Activated T-helper 2 cell treated with anti-CD3 and anti-CD28 coated beads, Interferon-gamma antibody, Interleukin-2, Interleukin-4, amounts not matched to agents 10 μg/mL and 5 μg/mL and 100 μg/mL, durations not matched to agents 14 hours and 24 hours and 36 hours (primary cell): ENCODE measurements around the gene FAM210B. TPM values are rescaled to one million over a fixed set of nuclear protein-coding genes. Genes with fewer than 3 reads are reported as not detected.
"Not testable (repeated sequence)": the region's sequence is repeated elsewhere in the genome, so short reads cannot be mapped to it uniquely, and the experiment has no call there.

Source experiments
- DNase-seq: peaks from one replicate; pipeline ENCODE4 v3.0.0; 2021; ENCODE audit warnings: low spot score
- H3K27ac Mint-ChIP-seq: one replicate; pipeline ENCODE4 v1.8.0; 2021; ENCODE audit warnings: mixed read lengths
- H3K27me3 Mint-ChIP-seq: one replicate; pipeline ENCODE4 v1.8.0; 2021; ENCODE audit warnings: low read depth, mixed read lengths
- H3K36me3 Mint-ChIP-seq: one replicate; pipeline ENCODE4 v1.8.0; 2021; ENCODE audit warnings: low read depth, mixed read lengths
- H3K4me1 Mint-ChIP-seq: one replicate; pipeline ENCODE4 v1.8.0; 2021; ENCODE audit warnings: low read depth, mixed read lengths
- H3K4me3 Mint-ChIP-seq: one replicate; pipeline ENCODE4 v1.8.0; 2021; ENCODE audit warnings: low read depth, mild to moderate bottlenecking, moderate library complexity, mixed read lengths
- H3K9me3 Mint-ChIP-seq: one replicate; pipeline ENCODE4 v1.8.0; 2021; ENCODE audit warnings: mixed read lengths
- intact Hi-C: fragments of 100-400 bp; cut with micrococcal nuclease; formaldehyde crosslinking; loops from one replicate; pipeline ENCODE4 v1.15.1; 2023
- total RNA-seq: library from RNA; stranded (reverse); gene quantifications from 2 replicates; pipeline ENCODE4 v1.2.3, GENCODE V29; 2022

Gene FAM210B
- total RNA-seq, 1 donor from 2014 or later, result 9.2 TPM

DNA sequence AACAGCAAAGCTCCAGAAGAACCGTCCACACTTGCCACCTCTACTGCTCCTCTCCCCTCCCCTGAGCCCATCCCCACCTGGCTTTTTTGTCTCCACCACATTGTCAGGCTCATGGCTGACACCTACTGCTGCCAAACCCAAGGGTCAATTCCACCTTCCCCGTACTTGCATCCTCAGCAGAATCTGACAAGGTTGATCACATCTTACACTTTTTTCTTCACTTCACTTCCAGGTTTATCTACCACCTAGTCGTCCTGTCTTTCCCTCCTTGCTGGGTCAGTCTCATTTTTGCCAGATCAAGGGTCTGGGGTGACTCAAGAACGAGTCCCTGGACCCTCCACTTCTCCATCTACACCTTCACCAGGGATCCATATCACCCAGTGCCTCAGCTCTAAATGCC lies 30.1 kb downstream of the FAM210B start:
- peak overlapping the region; percentile 24 for H3K27ac Mint-ChIP-seq
- intact Hi-C loops, result no loop called here
- H3K9me3 Mint-ChIP-seq, result no peaks in the 10 kb centered on the region
- no peaks in the 10 kb centered on the region for H3K27me3 Mint-ChIP-seq
- H3K4me3 Mint-ChIP-seq, result no peak overlapping the region
- peaks cover 40% of the 10 kb centered on the region for H3K4me1 Mint-ChIP-seq
- DNase-seq, result no peak
- peaks cover 67% of the 10 kb centered on the region for H3K36me3 Mint-ChIP-seq

DNA sequence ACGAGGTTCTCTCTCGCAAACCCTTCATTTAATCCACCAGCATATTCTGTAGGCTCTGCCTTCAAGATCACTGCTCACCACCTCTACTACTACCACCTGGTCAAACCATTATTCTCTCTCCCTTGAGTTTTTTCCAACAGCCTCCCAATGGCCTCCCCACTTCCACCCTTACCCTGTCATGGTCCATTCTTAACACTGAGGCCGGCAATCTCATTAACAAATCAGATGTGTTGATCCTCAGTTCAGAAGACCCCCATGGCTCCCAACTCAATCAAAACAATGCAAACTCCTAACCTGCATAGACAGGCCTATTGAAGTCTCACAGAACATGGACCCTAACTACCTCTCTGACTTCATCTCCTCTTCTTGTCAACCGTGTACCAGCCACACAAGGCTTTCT lies 31.0 kb downstream of the FAM210B start:
- H3K36me3 Mint-ChIP-seq, result peaks cover 60% of the 10 kb centered on the region
- peak overlapping the region; percentile 38 for H3K27ac Mint-ChIP-seq

DNA sequence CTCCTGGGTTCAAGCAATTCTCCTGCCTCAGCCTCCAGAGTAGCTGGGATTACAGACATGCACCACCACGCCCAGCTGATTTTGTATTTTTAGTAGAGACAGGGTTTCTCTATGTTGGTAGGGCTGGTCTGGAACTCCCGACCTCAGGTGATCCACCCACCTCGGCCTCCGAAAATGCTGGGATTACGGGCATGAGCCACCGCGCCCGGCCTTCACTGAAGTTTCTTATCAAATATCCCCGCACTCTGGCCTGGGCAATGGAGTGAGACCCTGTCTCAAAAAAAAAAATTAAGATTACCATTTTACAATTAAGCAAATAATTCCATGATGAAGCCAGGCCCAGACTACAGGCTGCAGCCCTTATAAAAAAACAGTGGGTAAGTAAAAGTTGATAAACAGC lies 31.6 kb downstream of the FAM210B start:
- DNase-seq, intact Hi-C loops: not testable (repeated sequence)

More for the DNA sequence above, 31.0 kb downstream of the FAM210B start:
- peak overlapping the region; percentile 19 for H3K4me3 Mint-ChIP-seq
- H3K27me3 Mint-ChIP-seq, result no peaks in the 10 kb centered on the region
- no peak for DNase-seq
- H3K4me1 Mint-ChIP-seq, result peaks cover 41% of the 10 kb centered on the region
- intact Hi-C loops, result no loop called here
- no peaks in the 10 kb centered on the region for H3K9me3 Mint-ChIP-seq

DNA sequence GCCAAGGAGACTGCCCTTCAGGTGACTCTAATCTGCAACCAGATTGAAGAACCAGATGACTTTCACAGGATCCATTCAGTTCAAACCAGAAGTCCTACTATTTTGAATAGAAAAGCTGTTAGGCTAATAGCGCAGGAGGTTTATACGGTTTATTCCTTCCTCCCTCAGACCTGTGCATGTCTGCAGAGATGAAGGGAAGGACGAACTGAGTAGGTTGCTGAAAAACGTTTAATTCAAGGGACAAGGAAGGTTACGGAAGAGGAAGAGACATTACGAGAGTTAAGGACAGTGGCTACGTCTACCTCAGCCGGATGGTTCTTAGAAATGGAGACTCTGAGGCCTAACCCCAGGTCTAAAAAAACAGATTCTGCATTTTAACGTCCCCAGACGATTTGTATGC lies 32.3 kb downstream of the FAM210B start:
- no peaks in the 10 kb centered on the region for H3K27me3 Mint-ChIP-seq
- H3K9me3 Mint-ChIP-seq, result no peaks in the 10 kb centered on the region
- no peak overlapping the region for H3K27ac Mint-ChIP-seq
- peaks cover 42% of the 10 kb centered on the region for H3K4me1 Mint-ChIP-seq
- no peak overlapping the region for H3K4me3 Mint-ChIP-seq
- intact Hi-C loops, result no loop called here
- peaks cover 63% of the 10 kb centered on the region for H3K36me3 Mint-ChIP-seq
- no peak for DNase-seq

More for the DNA sequence above, 31.6 kb downstream of the FAM210B start:
- not testable (repeated sequence) for H3K27me3 Mint-ChIP-seq, H3K27ac Mint-ChIP-seq, H3K9me3 Mint-ChIP-seq
- peak overlapping the region; percentile 19 for H3K4me3 Mint-ChIP-seq
- peaks cover 43% of the 10 kb centered on the region for H3K4me1 Mint-ChIP-seq
- H3K36me3 Mint-ChIP-seq, result peaks cover 62% of the 10 kb centered on the region

DNA sequence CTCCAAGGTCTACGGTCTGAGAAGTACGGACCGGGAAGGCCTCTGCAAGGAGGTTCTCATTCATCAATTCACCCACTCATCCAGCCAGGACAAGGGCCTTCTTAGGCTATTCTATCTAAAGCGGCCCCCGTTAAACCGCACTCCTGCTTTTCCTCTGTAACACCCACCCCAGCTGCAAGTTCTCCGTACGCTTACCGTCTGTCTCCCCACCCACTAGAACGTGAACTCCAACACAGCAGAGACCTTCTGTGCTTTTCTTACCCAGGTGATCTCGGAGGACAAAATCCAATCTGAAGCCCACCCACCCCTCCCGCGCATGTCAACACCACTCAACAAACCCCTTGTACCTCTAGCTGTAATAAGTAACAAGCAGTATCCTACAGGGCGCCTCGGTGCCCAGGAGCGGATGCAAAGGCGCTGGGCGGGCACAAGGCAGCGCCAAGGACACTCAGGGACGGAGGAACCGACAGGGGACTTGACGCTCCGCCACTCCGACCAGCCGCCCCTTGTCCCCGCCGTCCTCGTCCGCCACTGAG lies 32.9 kb downstream of the FAM210B start:
- intact Hi-C loops, result loop anchor here (1.0 to 2.0 kb wide), 4 partner anchors 19 to 77 kb away; partner anchors contain the start of genes FAM210B and RTF2
- peaks cover 40% of the 10 kb centered on the region for H3K4me1 Mint-ChIP-seq
- H3K27ac Mint-ChIP-seq, result no peak overlapping the region
- no peak for DNase-seq
- H3K9me3 Mint-ChIP-seq, result no peaks in the 10 kb centered on the region
- peaks cover 58% of the 10 kb centered on the region for H3K36me3 Mint-ChIP-seq
- no peak overlapping the region for H3K4me3 Mint-ChIP-seq
- H3K27me3 Mint-ChIP-seq, result no peaks in the 10 kb centered on the region

DNA sequence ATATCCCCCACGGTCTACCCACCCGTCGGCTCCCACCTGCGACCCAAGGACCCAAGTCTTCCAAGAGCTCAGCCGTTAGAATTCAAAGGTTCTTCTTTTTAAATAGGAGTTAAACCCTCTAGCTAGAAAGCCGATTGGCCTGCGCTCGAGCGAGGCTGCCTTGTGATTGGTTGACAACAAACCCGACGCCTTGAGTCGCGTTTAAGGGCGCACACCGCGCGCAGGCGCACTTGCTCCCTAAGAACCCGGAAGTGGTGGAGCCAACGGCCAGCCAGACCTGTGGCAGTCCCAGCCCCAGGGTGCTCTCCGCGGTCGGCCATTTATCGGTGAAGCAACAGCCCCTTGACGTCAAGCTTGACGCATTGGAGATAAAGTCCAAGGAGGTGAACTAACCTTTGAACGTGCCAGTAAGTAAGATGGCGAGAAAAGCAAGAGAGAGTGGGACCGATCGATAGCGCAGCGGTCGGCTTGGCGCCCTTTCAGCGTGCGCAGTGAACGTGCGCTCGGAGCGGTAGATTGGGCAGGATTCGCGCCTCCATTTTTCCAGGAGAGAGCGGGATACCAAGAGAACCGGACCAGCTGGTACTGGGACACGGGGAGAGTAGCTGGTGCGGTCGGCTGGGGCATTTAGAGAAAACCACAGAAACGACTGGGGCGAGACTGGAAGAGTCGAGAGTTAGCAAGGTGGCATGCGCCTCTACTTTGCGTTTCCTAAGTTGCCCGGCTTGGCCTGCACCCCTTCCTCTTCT lies 33.5 kb downstream of the FAM210B start, which contains the start of the genes AURKA and CSTF1:
TSS of gene AURKA (minus strand) at position 84 of the 749 bp plus-strand sequence. CDS start 4,018 bp downstream, outside the sequence.
TSS of gene CSTF1 (plus strand) at position 514 of the 749 bp plus-strand sequence. CDS start 2,908 bp downstream, outside the sequence.
- peaks cover 42% of the 10 kb centered on the region for H3K4me1 Mint-ChIP-seq
- peaks cover 61% of the 10 kb centered on the region for H3K36me3 Mint-ChIP-seq
- no peaks in the 10 kb centered on the region for H3K27me3 Mint-ChIP-seq
- intact Hi-C loops, result loop anchor here (1.0 to 2.0 kb wide), 4 partner anchors 20 to 76 kb away; partner anchors contain the start of genes FAM210B and RTF2
- H3K4me3 Mint-ChIP-seq, result no peak within 1 kb of the TSS
- no peak within 1 kb of the TSS for H3K27ac Mint-ChIP-seq
- H3K9me3 Mint-ChIP-seq, result no peaks in the 10 kb centered on the region
- DNase-seq, result peak; percentile 100

DNA sequence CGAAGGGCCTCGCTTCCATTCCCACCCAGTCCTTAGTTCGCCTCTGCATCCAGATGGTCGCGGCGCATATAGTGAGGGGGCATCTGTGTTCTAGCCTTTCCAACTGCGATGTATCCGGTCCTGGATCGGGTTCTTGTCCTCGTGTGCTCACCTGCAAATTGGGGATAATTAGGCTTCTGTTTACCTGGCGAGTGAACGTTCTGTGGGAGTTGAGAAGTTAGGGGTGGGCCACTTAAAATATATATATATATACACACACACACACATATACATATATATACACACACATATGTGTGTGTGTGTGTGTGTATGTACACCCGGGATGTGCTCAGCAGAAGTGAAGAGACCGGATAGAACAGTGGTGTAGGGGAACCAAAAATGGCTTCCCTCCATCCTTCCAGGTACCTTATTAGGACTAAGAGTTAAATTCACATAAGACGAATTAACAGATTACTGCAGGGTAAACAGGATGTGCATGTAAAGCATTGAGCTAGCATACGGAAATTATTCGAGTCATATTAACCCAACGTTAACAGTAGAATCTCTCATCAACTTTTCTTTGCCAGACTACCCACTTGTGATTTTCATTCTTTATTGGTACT lies 34.2 kb downstream of the FAM210B start:
- peaks cover 61% of the 10 kb centered on the region for H3K36me3 Mint-ChIP-seq

DNA sequence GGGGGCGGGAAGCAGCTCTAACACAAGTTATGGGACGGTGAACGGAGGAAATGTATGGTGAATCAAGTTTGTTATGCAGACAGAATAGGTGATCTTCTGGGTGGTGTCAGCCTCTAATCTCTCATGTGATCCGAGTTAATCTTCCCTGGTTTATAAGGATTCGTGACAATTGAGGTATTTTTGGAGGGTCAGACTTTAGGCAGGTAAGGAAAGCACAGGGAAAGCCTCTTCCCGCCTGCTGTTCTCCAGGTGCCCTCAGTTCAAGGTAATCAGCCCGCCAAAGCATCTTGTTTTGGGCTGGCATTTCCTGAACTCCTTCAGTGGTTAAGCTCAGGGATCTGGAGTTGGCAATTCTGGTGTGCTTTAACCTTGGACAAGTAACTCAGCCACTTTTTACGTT lies 34.9 kb downstream of the FAM210B start:
- Mint-ChIP-seq H3K27ac (no peak overlapping the region), H3K36me3 (peaks cover 60% of the 10 kb centered on the region), H3K4me3 (no peak overlapping the region), H3K9me3 (no peaks in the 10 kb centered on the region), H3K4me1 (peaks cover 40% of the 10 kb centered on the region), H3K27me3 (no peaks in the 10 kb centered on the region)
- no peak for DNase-seq
- intact Hi-C loops, result loop anchor here (2.0 kb wide), 1 partner anchor 21 kb away; no protein-coding TSS in a partner anchor

More for the DNA sequence above, 34.2 kb downstream of the FAM210B start:
- no peak for DNase-seq
- H3K27ac Mint-ChIP-seq, result no peak overlapping the region
- H3K4me1 Mint-ChIP-seq, result peaks cover 40% of the 10 kb centered on the region
- H3K9me3 Mint-ChIP-seq, result no peaks in the 10 kb centered on the region
- intact Hi-C loops, result loop anchor here (1.0 to 2.0 kb wide), 4 partner anchors 20 to 75 kb away; partner anchors contain the start of genes FAM210B and RTF2
- H3K4me3 Mint-ChIP-seq, result no peak overlapping the region
- no peaks in the 10 kb centered on the region for H3K27me3 Mint-ChIP-seq

DNA sequence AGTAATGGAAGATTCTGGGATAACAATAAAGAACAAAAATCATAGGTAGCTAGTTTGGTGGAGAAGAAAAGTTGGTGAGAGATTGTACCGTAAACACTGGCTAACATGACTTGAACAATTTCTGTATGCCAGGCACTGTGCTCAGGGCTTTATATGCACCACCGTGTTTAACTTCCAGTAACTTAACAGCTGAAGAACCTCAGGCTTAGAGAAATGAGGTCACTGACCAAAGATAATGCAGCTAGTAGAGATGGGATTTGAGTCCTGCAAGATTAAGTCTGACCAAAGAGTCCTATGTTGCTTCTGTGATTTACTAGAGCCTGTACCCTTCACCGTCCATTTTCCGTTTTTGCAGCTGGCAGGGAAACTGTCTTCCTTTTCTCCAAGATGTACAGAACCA lies 36.4 kb downstream of the FAM210B start:
- no peak overlapping the region for H3K4me3 Mint-ChIP-seq
- H3K27me3 Mint-ChIP-seq, result no peaks in the 10 kb centered on the region
- H3K4me1 Mint-ChIP-seq, result peaks cover 34% of the 10 kb centered on the region
- no peak for DNase-seq
- no peak overlapping the region for H3K27ac Mint-ChIP-seq
- H3K36me3 Mint-ChIP-seq, result peaks cover 59% of the 10 kb centered on the region
- intact Hi-C loops, result no loop called here
- H3K9me3 Mint-ChIP-seq, result no peaks in the 10 kb centered on the region

DNA sequence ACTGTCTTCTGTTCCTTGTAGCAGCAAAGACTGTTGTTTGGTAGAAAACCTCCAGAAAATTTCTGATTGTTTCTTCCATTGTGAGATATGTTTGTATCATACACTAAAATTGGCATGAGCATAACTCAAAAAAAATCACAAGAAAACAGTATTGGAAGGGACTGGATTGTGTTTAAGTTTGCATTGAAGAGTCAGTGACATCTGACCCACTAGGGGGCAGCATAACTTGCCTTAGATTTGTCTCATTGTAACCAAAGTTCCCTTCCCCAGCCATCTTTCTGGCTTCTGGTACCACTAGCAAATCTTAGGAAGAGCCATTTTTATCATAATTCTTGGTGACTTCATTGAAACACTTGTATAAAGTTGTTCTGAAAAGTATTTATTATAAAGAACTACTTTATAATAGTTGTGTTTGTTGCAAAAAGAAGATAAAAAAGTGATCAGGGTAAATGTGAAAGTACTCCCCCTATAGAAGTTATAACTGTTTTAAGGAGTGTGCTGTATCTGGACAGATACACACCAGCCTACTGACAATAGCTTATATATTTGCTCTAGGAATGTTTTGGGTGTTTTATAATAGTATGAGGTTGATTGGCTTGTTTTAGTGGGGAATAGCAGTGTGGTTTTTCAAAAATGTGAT lies 41.3 kb downstream of the FAM210B start:
- Mint-ChIP-seq H3K27me3 (no peaks in the 10 kb centered on the region), H3K36me3 (peaks cover 82% of the 10 kb centered on the region)
- intact Hi-C loops, result loop anchor here (1.0 to 5.0 kb wide), 3 partner anchors 15 to 117 kb away; partner anchors contain the start of gene RTF2

DNA sequence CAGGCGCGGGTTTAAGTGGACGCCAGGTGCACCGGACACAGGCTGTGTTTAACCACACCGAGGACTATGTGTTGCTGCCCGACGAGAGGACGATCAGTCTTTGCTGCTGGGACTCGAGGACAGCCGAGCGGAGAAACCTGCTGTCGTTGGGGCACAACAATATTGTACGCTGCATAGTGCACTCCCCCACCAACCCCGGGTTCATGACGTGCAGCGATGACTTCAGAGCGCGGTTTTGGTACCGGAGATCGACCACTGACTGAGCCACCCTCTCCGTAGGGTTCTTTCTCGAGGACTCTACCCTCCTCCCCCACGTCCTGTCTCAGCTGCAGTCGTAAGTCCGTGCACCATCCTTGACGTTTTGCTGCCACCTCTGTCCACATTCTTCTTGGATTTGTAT lies 44.7 kb downstream of the FAM210B start:
- Mint-ChIP-seq H3K4me1 (peaks cover 21% of the 10 kb centered on the region), H3K27ac (no peak overlapping the region), H3K4me3 (no peak overlapping the region), H3K9me3 (no peaks in the 10 kb centered on the region), H3K36me3 (peaks cover 83% of the 10 kb centered on the region), H3K27me3 (no peaks in the 10 kb centered on the region)
- intact Hi-C loops, result loop anchor here (5.0 kb wide), 1 partner anchor 114 kb away; no protein-coding TSS in a partner anchor
- no peak for DNase-seq

More for the DNA sequence above, 41.3 kb downstream of the FAM210B start:
- H3K9me3 Mint-ChIP-seq, result no peaks in the 10 kb centered on the region
- peaks cover 19% of the 10 kb centered on the region for H3K4me1 Mint-ChIP-seq
- H3K4me3 Mint-ChIP-seq, result no peak overlapping the region
- no peak overlapping the region for H3K27ac Mint-ChIP-seq
- DNase-seq, result no peak

DNA sequence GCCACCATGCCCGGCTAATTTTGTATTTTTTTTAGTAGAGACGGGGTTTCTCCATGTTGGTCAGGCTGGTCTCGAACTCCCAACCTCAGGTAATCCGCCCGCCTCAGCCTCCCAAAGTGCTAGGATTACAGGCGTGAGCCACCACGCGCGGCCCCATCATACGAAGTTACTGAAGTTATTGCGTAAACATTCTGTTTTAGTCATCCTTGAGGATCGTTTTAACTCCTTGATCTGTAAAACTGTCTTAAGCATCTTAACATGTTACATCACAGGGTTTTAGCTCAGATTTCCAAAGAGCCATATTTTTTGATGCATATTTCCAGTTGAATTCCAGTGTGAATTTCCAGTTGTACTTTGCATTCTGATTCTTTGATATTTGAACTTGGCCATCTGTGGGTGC lies 46.6 kb downstream of the FAM210B start:
- DNase-seq, H3K4me3 Mint-ChIP-seq, intact Hi-C loops, H3K27ac Mint-ChIP-seq, H3K27me3 Mint-ChIP-seq, H3K9me3 Mint-ChIP-seq: not testable (repeated sequence)
- peaks cover 83% of the 10 kb centered on the region for H3K36me3 Mint-ChIP-seq
- H3K4me1 Mint-ChIP-seq, result peaks cover 12% of the 10 kb centered on the region
